GM19397 (cell line): ENCODE data around the gene TMEM59.
"Not testable (repeated sequence)": the region's sequence is repeated elsewhere in the genome, so short reads cannot be mapped to it uniquely, and the experiment has no call there.

ENCODE experiments used
- ATAC-seq: cut with Tn5 transposase; IDR thresholded peaks from one replicate; pipeline ENCODE4 v1.9.1; 2021; ENCODE audit warnings: mild to moderate bottlenecking, moderate library complexity; ENCODE audit not compliant: unreplicated experiment

TMEM59 gene

GRCh38 chr1:54053745-54054437 lies 887 bp upstream of the TMEM59 start:
- no peak for ATAC-seq

GRCh38 chr1:54052431-54052933 lies 522 bp downstream of the TMEM59 start:
- ATAC-seq = peak; percentile 5

- ATAC-seq = no peak
Measured at GRCh38 chr1:54051933-54052430, 1.0 kb downstream of the TMEM59 start.

- ATAC-seq = not testable (repeated sequence)
Measured at GRCh38 chr1:54050435-54050834, 2.6 kb downstream of the TMEM59 start.

GRCh38 chr1:54047384-54048305 lies 5.4 kb downstream of the TMEM59 start:
- no peak for ATAC-seq

- ATAC-seq = no peak
Measured at GRCh38 chr1:54046671-54047383, 6.2 kb downstream of the TMEM59 start.

GRCh38 chr1:54045496-54045895 lies 7.5 kb downstream of the TMEM59 start:
- ATAC-seq = no peak

GRCh38 chr1:54041806-54042205 lies 11.2 kb downstream of the TMEM59 start:
- no peak for ATAC-seq

- ATAC-seq = no peak
Measured at GRCh38 chr1:54037476-54037875, 15.5 kb downstream of the TMEM59 start.

GRCh38 chr1:54028306-54029251 lies 24.4 kb downstream of the TMEM59 start:
- ATAC-seq = no peak

GRCh38 chr1:54027848-54028247 lies 25.2 kb downstream of the TMEM59 start:
- ATAC-seq = no peak

GRCh38 chr1:54024811-54025210 lies 28.2 kb downstream of the TMEM59 start:
- ATAC-seq = not testable (repeated sequence)

- no peak for ATAC-seq
Measured at GRCh38 chr1:54024358-54024757, 28.6 kb downstream of the TMEM59 start.

- ATAC-seq = not testable (repeated sequence)
Measured at GRCh38 chr1:54019562-54020176, 33.3 kb downstream of the TMEM59 start.

GRCh38 chr1:54018635-54019034 lies 34.4 kb downstream of the TMEM59 start:
- ATAC-seq = no peak

GRCh38 chr1:54017979-54018378 lies 35.0 kb downstream of the TMEM59 start, which contains the start of gene LDLRAD1:
LDLRAD1 (minus strand) TSS chr1:54018186; CDS start chr1:54018112, 74 bp downstream.
- ATAC-seq = no peak

- ATAC-seq = no peak
Measured at GRCh38 chr1:54016343-54017282, 36.4 kb downstream of the TMEM59 start.

GRCh38 chr1:54014009-54014629 lies 38.9 kb downstream of the TMEM59 start:
- no peak for ATAC-seq
